GM12878 (cell line): Measurements from ENCODE around the gene POLR1A. TPM values are rescaled to one million over a fixed set of nuclear protein-coding genes. Genes with fewer than 3 reads are reported as not detected.

Experiments
- ATF7 ChIP-seq: fragments of 450-650 bp; IDR thresholded peaks from 2 replicates; pipeline ENCODE4 v1.6.1; 2016; ENCODE audit warnings: low read depth, mild to moderate bottlenecking
- CHD2 ChIP-seq: IDR thresholded peaks from 2 replicates; pipeline ENCODE4 v1.6.1; 2011; ENCODE audit warnings: low read depth, low read length, improper control_type of control experiment, borderline replicate concordance
- E4F1 ChIP-seq: fragments of 450-650 bp; IDR thresholded peaks from 2 replicates; pipeline ENCODE4 v1.6.1; 2018; ENCODE audit warnings: borderline replicate concordance, mild to moderate bottlenecking; ENCODE audit not compliant: partially characterized antibody
- EGR1 ChIP-seq, 2 experiments: IDR thresholded peaks; 1 replicate in 1 of 2; 2 replicates in 1 of 2; pipeline ENCODE4 v1.6.1; 2011 to 2012; ENCODE audit warnings: low read depth in 2 of 2, low read length in 2 of 2, borderline replicate concordance in 1 of 2, mild to moderate bottlenecking in 1 of 2, moderate library complexity in 1 of 2
- JUND ChIP-seq: IDR thresholded peaks from 2 replicates; pipeline ENCODE4 v1.6.1; 2012; ENCODE audit warnings: low read depth, mild to moderate bottlenecking, low read length, improper control_type of control experiment, moderate library complexity
- KDM1A ChIP-seq: fragments of 200-600 bp; sonication (generic); IDR thresholded peaks from 2 replicates; pipeline ENCODE4 v1.6.1; 2016; ENCODE audit warnings: borderline replicate concordance
- MTA3 ChIP-seq: IDR thresholded peaks from 2 replicates; pipeline ENCODE4 v1.6.1; 2012; ENCODE audit warnings: low read length, inconsistent platforms, borderline replicate concordance
- NKRF ChIP-seq: fragments of 450-650 bp; conservative IDR thresholded peaks from 2 replicates; pipeline ENCODE4 v1.6.1; 2017; ENCODE audit warnings: mild to moderate bottlenecking, moderate library complexity
- PKNOX1 ChIP-seq: fragments of 450-650 bp; IDR thresholded peaks from 2 replicates; pipeline ENCODE4 v1.6.1; 2016; ENCODE audit warnings: mild to moderate bottlenecking
- POLR2AphosphoS2 ChIP-seq: IDR thresholded peaks from 2 replicates; pipeline ENCODE4 v1.6.1; 2011; ENCODE audit warnings: low read depth, mild to moderate bottlenecking, low read length, improper control_type of control experiment, moderate library complexity
- RAD51 ChIP-seq: fragments of 450-650 bp; IDR thresholded peaks from 2 replicates; pipeline ENCODE4 v1.6.1; 2016; ENCODE audit warnings: moderate library complexity, mild to moderate bottlenecking, inconsistent platforms
- RELA ChIP-seq: fragments of 450-650 bp; IDR thresholded peaks from 2 replicates; pipeline ENCODE4 v1.8.0; 2014; ENCODE audit warnings: borderline replicate concordance; ENCODE audit not compliant: partially characterized antibody
- SIN3A ChIP-seq: IDR thresholded peaks from 2 replicates; pipeline ENCODE4 v1.6.1; 2012; ENCODE audit warnings: low read depth, low read length, improper control_type of control experiment
- SRF ChIP-seq, 2 experiments: IDR thresholded peaks; 2 replicates each; pipeline ENCODE4 v1.6.1; 2011; ENCODE audit warnings: low read depth in 2 of 2, low read length in 2 of 2, mild to moderate bottlenecking in 1 of 2, moderate library complexity in 1 of 2
- SUZ12 ChIP-seq: fragments of 200-600 bp; sonication (generic); IDR thresholded peaks from one replicate; pipeline ENCODE4 v1.6.1; 2018; ENCODE audit warnings: antibody characterized with exemption, mild to moderate bottlenecking; ENCODE audit not compliant: unreplicated experiment
- TBL1XR1 ChIP-seq: IDR thresholded peaks from 2 replicates; pipeline ENCODE4 v1.6.1; 2012; ENCODE audit warnings: low read depth, low read length, improper control_type of control experiment
- ZNF274 ChIP-seq: IDR thresholded peaks from one replicate; pipeline ENCODE4 v1.8.0; 2011; ENCODE audit not compliant: insufficient read length, insufficient read depth
- polyA plus RNA-seq, 11 experiments: library from polyadenylated mRNA; depleted of rRNA in 4 of 11; unstranded in 6 of 11; stranded (reverse) in 5 of 11; fragments of >200 nt; fragmentation: Nextera tagmentation in 4 of 11; fragmentation: Illumina TruSeq in 1 of 11; extraction: Ambion mirVana in 4 of 11; extraction: Trizol in 1 of 11; gene quantifications; 1 replicate in 1 of 11; 2 replicates in 10 of 11; pipeline versions ENCODE4 v1.2.1 to v1.2.3, GENCODE V29; 2011 to 2016; ENCODE audit warnings: inconsistent platforms in 2 of 11, missing spikeins in 2 of 11, low read depth in 1 of 11
- total RNA-seq, 4 experiments: library from RNA; depleted of rRNA in 3 of 4; stranded (reverse); fragments of >200 nt in 3 of 4; fragmentation: Illumina TruSeq in 1 of 4; extraction: Trizol in 1 of 4; gene quantifications; 2 replicates each; pipeline versions ENCODE4 v1.2.1 to v1.2.3, GENCODE V29; 2013 to 2021
- TF ChIP-seq, protein P1 (sequence below): fragments of 450-650 bp; IDR thresholded peaks from 2 replicates; pipeline ENCODE4 v1.6.1; 2016; ENCODE audit warnings: mild to moderate bottlenecking
- TF ChIP-seq, protein P2 (sequence below): fragments of 450-650 bp; IDR thresholded peaks from 2 replicates; pipeline ENCODE4 v1.6.1; 2017; ENCODE audit warnings: mild to moderate bottlenecking

The POLR1A gene
- total and polyA plus RNA-seq, 10 of the 15 experiments (the other 5 are each of a cell fraction or from before 2014, with no cell fraction given) = 2.1 to 53.9 (median 17.8) TPM

DNA sequence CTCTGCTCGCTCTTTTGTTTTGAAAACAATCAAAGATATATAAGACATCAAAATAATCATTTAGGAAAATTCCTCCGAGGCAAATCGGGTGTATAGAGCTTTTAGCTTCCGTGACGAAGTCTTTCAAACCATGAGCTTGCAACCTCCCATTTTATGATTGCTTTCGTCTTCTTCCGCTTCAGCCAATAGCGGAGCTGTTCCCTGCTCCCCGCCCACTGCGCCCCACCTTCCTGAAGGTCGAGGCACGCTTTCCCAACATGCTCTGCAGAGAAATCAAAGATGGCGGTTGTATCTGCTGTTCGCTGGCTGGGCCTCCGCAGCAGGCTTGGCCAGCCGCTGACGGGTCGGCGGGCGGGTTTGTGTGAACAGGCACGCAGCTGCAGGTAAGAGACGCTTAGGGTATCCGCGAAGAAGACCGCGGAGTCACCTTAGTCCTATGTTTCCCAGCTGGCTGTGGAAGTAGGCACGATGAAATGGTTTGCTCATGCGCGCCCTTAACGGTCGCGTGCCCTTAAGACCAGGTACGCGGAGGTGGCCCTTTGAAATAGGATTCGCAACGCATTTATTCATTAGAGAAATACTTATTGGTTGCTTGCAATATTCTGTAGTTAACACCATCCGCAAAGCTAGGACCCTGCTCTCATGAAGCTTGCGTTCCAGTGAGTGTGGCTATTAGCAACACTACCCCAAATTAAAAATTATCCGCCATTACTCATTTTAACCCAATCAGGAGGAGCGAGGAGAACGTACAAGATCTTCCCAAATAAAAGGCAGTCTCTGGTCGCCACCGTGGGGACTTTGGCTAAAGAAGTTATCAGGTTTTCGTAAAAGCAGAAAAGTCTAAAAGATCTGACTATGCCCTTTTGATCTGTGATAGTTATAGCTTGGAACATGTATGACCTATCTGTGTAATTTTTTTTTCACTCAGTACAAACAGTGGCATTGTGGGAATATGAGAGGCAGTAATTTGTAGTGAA lies 571 bp upstream of the POLR1A start, which contains the start of gene PTCD3 (continued):
- TF ChIP-seq PKNOX1 = peak; percentile 46
- peak; percentile 62; the same call in 1 of the 2 replicates for TF ChIP-seq CHD2
- TF ChIP-seq, protein P1, sequence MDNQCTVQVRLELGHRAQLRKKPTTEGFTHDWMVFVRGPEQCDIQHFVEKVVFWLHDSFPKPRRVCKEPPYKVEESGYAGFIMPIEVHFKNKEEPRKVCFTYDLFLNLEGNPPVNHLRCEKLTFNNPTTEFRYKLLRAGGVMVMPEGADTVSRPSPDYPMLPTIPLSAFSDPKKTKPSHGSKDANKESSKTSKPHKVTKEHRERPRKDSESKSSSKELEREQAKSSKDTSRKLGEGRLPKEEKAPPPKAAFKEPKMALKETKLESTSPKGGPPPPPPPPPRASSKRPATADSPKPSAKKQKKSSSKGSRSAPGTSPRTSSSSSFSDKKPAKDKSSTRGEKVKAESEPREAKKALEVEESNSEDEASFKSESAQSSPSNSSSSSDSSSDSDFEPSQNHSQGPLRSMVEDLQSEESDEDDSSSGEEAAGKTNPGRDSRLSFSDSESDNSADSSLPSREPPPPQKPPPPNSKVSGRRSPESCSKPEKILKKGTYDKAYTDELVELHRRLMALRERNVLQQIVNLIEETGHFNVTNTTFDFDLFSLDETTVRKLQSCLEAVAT = peak; percentile 83
- peak; percentile 100 for TF ChIP-seq ATF7
- TF ChIP-seq TBL1XR1 = 0 out of 2 replicates have a peak, but pooled peaks have one; percentile 9
- peak; percentile 79; the same call in 1 of the 2 replicates for TF ChIP-seq SIN3A
- TF ChIP-seq RELA = peak; percentile 32
- TF ChIP-seq MTA3 = no peak
- TF ChIP-seq, protein P2, sequence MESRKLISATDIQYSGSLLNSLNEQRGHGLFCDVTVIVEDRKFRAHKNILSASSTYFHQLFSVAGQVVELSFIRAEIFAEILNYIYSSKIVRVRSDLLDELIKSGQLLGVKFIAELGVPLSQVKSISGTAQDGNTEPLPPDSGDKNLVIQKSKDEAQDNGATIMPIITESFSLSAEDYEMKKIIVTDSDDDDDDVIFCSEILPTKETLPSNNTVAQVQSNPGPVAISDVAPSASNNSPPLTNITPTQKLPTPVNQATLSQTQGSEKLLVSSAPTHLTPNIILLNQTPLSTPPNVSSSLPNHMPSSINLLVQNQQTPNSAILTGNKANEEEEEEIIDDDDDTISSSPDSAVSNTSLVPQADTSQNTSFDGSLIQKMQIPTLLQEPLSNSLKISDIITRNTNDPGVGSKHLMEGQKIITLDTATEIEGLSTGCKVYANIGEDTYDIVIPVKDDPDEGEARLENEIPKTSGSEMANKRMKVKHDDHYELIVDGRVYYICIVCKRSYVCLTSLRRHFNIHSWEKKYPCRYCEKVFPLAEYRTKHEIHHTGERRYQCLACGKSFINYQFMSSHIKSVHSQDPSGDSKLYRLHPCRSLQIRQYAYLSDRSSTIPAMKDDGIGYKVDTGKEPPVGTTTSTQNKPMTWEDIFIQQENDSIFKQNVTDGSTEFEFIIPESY = no peak
- TF ChIP-seq SUZ12 = no peak
- no peak for TF ChIP-seq SRF (IDR thresholded peaks at IDR 0.05; ENCODE audit: low read depth in 2 of 2, low read length in 2 of 2)
- TF ChIP-seq KDM1A = no peak
- no peak for TF ChIP-seq RAD51
- peak; percentile 91 for TF ChIP-seq NKRF
- TF ChIP-seq E4F1 = peak; percentile 90
- TF ChIP-seq JUND = peak; percentile 98
- TF ChIP-seq POLR2AphosphoS2 = peak; percentile 89; the same call in 1 of the 2 replicates
- peak; percentile 8 to 66 for TF ChIP-seq EGR1 (IDR thresholded peaks at IDR 0.05; ENCODE audit: borderline replicate concordance in 1 of 2, low read depth in 2 of 2, low read length in 2 of 2)
- no peak for TF ChIP-seq ZNF274
